Measurements from ENCODE around the gene CCR7.

GRCh38 chr17:40568074-40568836, 3.0 kb upstream of the CCR7 start:
- TF ChIP-seq CTCF (IDR thresholded peaks at IDR 0.05) (no peak), POLR2A (IDR thresholded peaks at IDR 0.05) (no peak), POLR2AphosphoS5 (IDR thresholded peaks at IDR 0.05) (no peak)

Measured in suprapubic skin (tissue), 4 donors.